NCI-H2196 (cell line): ENCODE measurements around the gene ARSA.
"Not testable (repeated sequence)": the region's sequence is repeated elsewhere in the genome, so short reads cannot be mapped to it uniquely, and the experiment has no call there.

Experiments used
- DNase-seq: peaks from one replicate; lab custom pipeline; 2025; ENCODE audit not compliant: unreplicated experiment; lab: John Stamatoyannopoulos, UW

The ARSA gene

GRCh38 chr22:50627642-50628542 lies at the start of gene ARSA:
TSS of gene ARSA (minus strand) at chr22:50628152. CDS start at chr22:50627779, 373 bp downstream.
- DNase-seq = peak; percentile 56

- no peak for DNase-seq
Observed at GRCh38 chr22:50676661-50677492, 48.9 kb upstream of the ARSA start.

GRCh38 chr22:50676180-50676636 lies 48.3 kb upstream of the ARSA start:
- DNase-seq = no peak

DNA sequence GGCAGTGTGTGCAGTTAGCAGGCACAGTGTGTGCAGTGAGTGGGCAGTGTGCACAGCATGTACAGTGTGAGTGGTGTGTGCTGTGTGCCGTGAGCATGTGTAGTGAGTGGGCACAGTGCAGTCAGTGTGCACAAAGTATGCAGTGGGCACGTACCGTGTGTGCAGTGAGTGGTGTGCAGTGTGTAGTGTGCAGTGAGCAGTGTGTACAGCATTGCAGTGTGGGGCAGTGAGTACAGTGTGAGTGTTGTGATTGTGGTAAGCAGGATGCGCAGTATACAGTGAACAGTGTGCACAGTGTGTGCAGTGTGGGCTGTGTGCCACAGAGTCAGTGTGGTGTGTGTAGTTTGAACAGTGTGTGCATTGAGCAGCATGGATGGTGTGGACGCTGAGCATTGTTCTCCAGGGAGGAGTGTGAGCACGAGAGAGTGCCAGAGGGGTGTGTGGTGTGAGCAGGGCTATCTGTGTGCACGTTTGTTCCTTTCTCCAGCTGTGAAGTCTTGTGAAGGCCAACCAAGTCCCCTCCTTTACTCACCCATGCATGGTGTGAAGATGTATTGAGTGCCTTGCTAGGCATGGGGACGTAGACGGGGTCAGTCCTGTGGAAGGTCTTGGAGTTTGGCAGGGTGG lies 47.7 kb upstream of the ARSA start:
- DNase-seq = no peak

- peak; percentile 39 for DNase-seq
Observed at GRCh38 chr22:50674606-50675552, 46.9 kb upstream of the ARSA start.

DNA sequence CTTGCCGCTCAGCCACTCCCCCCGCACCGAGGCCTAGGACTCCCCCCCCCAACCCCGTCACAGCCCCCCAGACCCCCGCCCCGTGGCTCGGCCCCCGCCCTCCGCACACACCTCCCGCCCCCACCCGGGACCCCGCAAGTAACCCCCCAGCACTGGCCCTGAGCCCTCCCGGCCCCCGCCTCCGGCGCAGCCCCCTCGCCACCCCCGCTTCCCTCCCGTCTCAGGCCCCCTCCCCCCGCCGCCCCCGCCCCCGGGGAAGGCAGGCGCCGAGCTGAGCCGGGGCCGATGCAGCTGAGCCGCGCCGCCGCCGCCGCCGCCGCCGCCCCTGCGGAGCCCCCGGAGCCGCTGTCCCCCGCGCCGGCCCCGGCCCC lies 46.2 kb upstream of the ARSA start:
- DNase-seq = no peak

DNA sequence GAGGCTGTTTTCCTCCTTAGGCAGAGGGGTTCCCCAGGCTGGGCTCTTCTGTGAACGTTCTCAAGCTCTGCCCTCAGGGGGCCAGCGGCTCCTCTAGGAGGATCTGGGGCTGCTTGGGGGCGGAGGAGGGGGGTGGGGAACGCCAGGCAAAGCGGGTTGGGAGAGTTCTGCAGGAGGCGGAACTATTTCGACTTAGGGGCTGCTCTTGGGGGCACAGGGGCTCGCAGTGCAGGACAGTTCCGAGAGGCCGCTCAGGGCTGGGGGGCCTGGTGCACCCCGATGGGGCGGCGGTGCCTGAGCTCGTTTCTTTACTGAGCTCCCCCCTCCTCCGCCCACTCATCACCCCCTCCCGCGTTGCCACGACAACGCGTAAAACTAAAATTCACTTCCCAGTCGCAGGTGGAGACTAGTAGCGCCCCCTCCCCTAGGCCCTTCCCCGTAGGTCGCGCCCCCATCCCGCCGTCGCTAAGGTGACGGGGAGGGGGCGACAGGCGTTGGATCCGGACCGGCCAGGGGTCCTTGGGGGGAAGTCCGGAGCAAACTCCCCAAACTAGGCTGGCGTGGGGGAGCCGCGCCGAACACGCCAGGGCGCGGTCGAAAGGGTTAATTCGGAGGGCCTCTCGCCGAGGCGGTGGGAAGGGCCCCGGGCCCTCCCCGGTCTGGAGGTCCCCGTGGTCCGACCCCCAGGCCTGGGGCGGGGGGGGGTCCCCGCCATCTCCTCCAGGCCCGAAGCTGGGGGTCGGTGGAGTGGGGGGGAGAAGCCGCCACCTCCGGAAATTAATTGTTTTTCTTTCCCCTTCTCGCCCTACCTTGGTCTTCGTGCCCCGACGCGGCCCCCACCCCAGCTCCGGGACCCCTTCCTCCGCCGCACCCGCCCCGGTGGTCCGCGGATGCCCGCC lies 45.5 kb upstream of the ARSA start:
- no peak for DNase-seq

GRCh38 chr22:50672471-50673230 lies 44.7 kb upstream of the ARSA start, which contains the start of gene SHANK3:
TSS of gene SHANK3 (plus strand) at chr22:50672823.
- DNase-seq = no peak

DNA sequence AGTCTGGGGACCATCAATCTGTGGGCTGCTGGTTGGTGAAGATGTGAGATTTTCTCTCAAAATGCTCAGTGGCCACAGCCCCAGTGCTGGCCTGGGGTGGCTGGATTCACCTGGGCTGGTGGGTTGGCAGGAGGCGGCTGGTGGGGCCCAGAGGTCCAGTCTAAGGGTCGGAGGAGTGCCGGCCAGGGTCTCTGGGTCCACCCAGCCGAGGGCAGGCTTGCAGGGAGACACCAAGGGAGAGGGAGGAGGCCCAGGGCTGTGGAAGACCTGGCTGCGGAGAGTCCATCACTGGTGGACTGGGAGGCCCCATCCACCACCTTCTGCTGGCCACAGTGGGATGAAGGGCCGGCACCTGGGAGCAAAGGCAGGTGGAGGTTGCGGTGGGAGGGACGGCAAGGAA lies 44.1 kb upstream of the ARSA start:
- DNase-seq = no peak

DNA sequence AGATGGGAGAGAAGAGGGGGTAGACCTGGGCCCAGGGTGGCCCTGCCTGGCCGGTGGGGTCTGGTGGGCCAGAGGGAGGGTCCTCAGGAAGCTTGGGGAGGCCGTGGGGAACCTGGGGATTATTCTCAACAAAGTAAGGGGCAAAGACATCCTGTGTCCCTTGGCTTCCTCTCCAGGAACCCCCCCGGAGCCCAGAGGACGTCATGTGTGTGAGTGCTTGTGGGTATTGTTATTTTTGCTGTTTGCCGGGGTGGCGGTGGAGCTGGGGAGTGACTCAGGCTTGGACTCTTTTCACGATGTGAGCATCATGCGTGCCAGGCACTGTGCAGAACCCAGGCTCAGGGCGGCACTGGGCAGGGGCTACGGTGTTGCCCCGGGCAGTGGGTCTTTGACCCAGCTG lies 43.7 kb upstream of the ARSA start:
- no peak for DNase-seq

DNA sequence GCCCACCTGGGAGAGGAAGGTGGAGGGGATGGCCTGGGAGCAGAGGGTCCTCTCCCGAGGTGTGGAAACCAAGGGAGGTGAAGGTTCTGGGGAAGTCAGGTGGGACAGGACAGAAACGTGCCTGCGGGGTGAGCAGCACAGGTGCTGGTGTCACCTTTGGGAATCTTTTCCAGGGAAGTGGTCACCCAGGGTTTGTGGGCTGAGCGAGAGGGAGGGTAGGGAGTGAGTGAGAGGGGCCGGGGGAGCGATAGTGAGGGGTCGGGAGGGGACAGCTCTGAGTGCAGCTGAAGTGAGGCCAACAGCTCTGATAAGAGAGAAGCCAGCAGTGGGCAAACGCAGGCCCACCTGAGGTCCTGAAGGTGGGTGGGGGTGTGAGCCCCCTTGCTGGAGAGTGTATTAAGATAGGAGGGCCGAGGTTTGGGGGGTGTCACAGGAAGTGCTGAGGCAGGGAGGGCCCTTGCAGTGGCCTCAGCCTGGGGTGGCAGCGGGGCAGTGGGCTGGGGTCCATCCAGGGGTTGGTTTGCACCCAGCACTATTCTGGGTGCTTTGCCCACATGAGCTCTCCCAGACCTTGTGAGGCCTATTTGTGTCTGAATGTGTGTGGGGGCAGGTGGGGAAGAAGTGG lies 43.1 kb upstream of the ARSA start:
- DNase-seq = no peak

DNA sequence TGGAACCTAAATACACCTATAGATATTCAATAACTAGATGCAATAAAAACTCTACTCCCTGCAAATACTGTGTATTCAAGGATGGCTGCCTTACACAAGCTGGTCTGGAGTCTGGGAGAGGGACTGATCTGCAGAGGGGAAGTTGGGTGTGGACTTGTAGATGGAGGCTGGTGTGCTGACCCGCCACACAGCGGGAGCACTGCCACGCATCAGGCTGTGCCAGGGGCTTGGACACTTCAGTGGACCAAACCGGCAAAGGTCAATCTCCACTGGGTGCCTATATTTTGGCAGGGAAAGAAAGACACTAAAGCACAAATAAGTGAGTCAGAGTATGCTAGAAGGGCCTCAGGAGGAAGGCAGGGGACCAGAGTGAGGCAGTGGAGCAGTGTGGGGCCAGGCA lies 42.6 kb upstream of the ARSA start:
- DNase-seq = no peak

- no peak for DNase-seq
Observed at GRCh38 chr22:50665738-50666137, 37.8 kb upstream of the ARSA start.

GRCh38 chr22:50665212-50665611 lies 37.3 kb upstream of the ARSA start:
- no peak for DNase-seq

DNA sequence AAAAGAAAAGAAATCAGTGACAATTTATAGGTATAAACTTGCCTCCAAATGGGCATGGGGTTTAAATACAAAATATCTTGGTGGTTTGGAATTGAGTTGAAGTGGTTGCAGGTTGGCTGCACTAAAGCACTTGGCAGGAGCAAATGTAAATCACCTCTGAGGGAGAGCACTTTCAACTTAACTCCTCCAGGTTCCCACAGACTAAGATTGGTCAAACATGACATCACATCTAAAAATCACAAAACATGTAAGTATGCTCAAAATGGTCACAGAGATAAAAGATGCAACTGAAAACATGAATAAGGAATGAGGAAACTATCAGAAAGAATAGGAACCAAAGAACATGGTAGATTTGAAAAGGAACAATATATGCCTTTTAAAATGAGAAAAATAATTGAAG lies 32.4 kb upstream of the ARSA start:
- DNase-seq = no peak

GRCh38 chr22:50659711-50660110 lies 31.8 kb upstream of the ARSA start:
- not testable (repeated sequence) for DNase-seq

GRCh38 chr22:50657925-50658324 lies 30.0 kb upstream of the ARSA start:
- no peak for DNase-seq
